ENCODE data around the gene CDK14.

CDK14 gene

GRCh38 chr7:90657481-90657880, 61.4 kb downstream of the CDK14 start:
- H3K4me3 ChIP-seq (ENCODE audit: low read length): no peak overlapping the region
- H3K27ac ChIP-seq (ENCODE audit: low read length): no peak overlapping the region
- no peaks in the 10 kb centered on the region for H3K36me3 ChIP-seq (replicated peaks; ENCODE audit: insufficient read depth, low read length)
- no peak overlapping the region for H3K9ac ChIP-seq (ENCODE audit: low read length)
- TF ChIP-seq CTCF (IDR thresholded peaks at IDR 0.05; ENCODE audit: low read length): no peak
- no peak for TF ChIP-seq EZH2phosphoT487 (IDR thresholded peaks at IDR 0.05; ENCODE audit: low read length)
- no peak for TF ChIP-seq EZH2 (optimal IDR thresholded peaks at IDR 0.05; ENCODE audit: low read depth, low read length)
- H3K9me2 ChIP-seq (replicated peaks; ENCODE audit: insufficient read depth, low read length): no peaks in the 10 kb centered on the region
- no peaks in the 10 kb centered on the region for H3K4me1 ChIP-seq (ENCODE audit: low read length)
- DNase-seq: no peak
- H3F3A ChIP-seq (ENCODE audit: insufficient read depth, low read length): no peaks in the 10 kb centered on the region
- no peak overlapping the region for H3K4me2 ChIP-seq (ENCODE audit: low read depth, low read length)
- no peak overlapping the region for H2AFZ ChIP-seq (ENCODE audit: low read length)
- H3K79me2 ChIP-seq (ENCODE audit: low read length): no peaks in the 10 kb centered on the region
- H3K27me3 ChIP-seq (replicated peaks; ENCODE audit: insufficient read depth, low read length): no peaks in the 10 kb centered on the region
- H4K20me1 ChIP-seq (ENCODE audit: insufficient read depth, low read length): no peaks in the 10 kb centered on the region
- no peaks in the 10 kb centered on the region for H3K9me3 ChIP-seq (replicated peaks; ENCODE audit: insufficient read depth, low read length)

- Histone ChIP-seq H3F3A (ENCODE audit: insufficient read depth, low read length) (no peaks in the 10 kb centered on the region), H3K79me2 (ENCODE audit: low read length) (no peaks in the 10 kb centered on the region), H3K9ac (ENCODE audit: low read length) (no peak overlapping the region)
These were observed 64.0 kb downstream of the CDK14 start for GRCh38 chr7:90660100-90660499.

GRCh38 chr7:90660819-90661218, 64.7 kb downstream of the CDK14 start:
- no peak overlapping the region for H3K27ac ChIP-seq (ENCODE audit: low read length)
- no peaks in the 10 kb centered on the region for H3K36me3 ChIP-seq (replicated peaks; ENCODE audit: insufficient read depth, low read length)
- DNase-seq: no peak
- H3K27me3 ChIP-seq (replicated peaks; ENCODE audit: insufficient read depth, low read length): no peaks in the 10 kb centered on the region
- no peaks in the 10 kb centered on the region for H3K9me2 ChIP-seq (replicated peaks; ENCODE audit: insufficient read depth, low read length)
- no peak overlapping the region for H3K9ac ChIP-seq (ENCODE audit: low read length)
- no peaks in the 10 kb centered on the region for H3K79me2 ChIP-seq (ENCODE audit: low read length)
- H3K4me3 ChIP-seq (ENCODE audit: low read length): no peak overlapping the region
- no peaks in the 10 kb centered on the region for H3K4me1 ChIP-seq (ENCODE audit: low read length)
- no peak overlapping the region for H3K4me2 ChIP-seq (ENCODE audit: low read depth, low read length)
- TF ChIP-seq EZH2 (optimal IDR thresholded peaks at IDR 0.05; ENCODE audit: low read depth, low read length): no peak
- no peak for TF ChIP-seq EZH2phosphoT487 (IDR thresholded peaks at IDR 0.05; ENCODE audit: low read length)
- no peak for TF ChIP-seq CTCF (IDR thresholded peaks at IDR 0.05; ENCODE audit: low read length)
- H3K9me3 ChIP-seq (replicated peaks; ENCODE audit: insufficient read depth, low read length): no peaks in the 10 kb centered on the region
- H2AFZ ChIP-seq (ENCODE audit: low read length): no peak overlapping the region
- H3F3A ChIP-seq (ENCODE audit: insufficient read depth, low read length): no peaks in the 10 kb centered on the region
- H4K20me1 ChIP-seq (ENCODE audit: insufficient read depth, low read length): no peaks in the 10 kb centered on the region

More at GRCh38 chr7:90660100-90660499, 64.0 kb downstream of the CDK14 start:
- Histone ChIP-seq H3K4me3 (ENCODE audit: low read length) (no peak overlapping the region), H3K4me2 (ENCODE audit: low read depth, low read length) (no peak overlapping the region), H3K9me2 (replicated peaks; ENCODE audit: insufficient read depth, low read length) (no peaks in the 10 kb centered on the region), H2AFZ (ENCODE audit: low read length) (no peak overlapping the region), H3K4me1 (ENCODE audit: low read length) (no peaks in the 10 kb centered on the region), H3K27ac (ENCODE audit: low read length) (no peak overlapping the region), H3K27me3 (replicated peaks; ENCODE audit: insufficient read depth, low read length) (no peaks in the 10 kb centered on the region), H3K9me3 (replicated peaks; ENCODE audit: insufficient read depth, low read length) (no peaks in the 10 kb centered on the region), H3K36me3 (replicated peaks; ENCODE audit: insufficient read depth, low read length) (no peaks in the 10 kb centered on the region), H4K20me1 (ENCODE audit: insufficient read depth, low read length) (no peaks in the 10 kb centered on the region)
- no peak for TF ChIP-seq CTCF (IDR thresholded peaks at IDR 0.05; ENCODE audit: low read length)
- TF ChIP-seq EZH2 (optimal IDR thresholded peaks at IDR 0.05; ENCODE audit: low read depth, low read length): no peak
- TF ChIP-seq EZH2phosphoT487 (IDR thresholded peaks at IDR 0.05; ENCODE audit: low read length): no peak
- DNase-seq: no peak
